Gastrocnemius medialis (tissue), 4 donors: ENCODE results near the gene GRIK1.

Experiments
- POLR2A ChIP-seq, 2 donors: fragments of 450-650 bp; IDR thresholded peaks; one replicate each; pipeline ENCODE4 v1.6.1; 2017; ENCODE audit warnings: antibody characterized with exemption in 2 of 2, mild to moderate bottlenecking in 2 of 2, moderate library complexity in 2 of 2
- TF ChIP-seq, protein P1 (sequence below), 5 experiments: fragments of 450-650 bp in 3 of 5; fragments of 200-600 bp in 2 of 5; sonication (generic) in 2 of 5; IDR thresholded peaks in 4 of 5; conservative IDR thresholded peaks in 1 of 5; 1 replicate in 4 of 5; 2 replicates in 1 of 5; pipeline ENCODE4 v1.5.1; 2016 to 2019; ENCODE audit warnings: antibody characterized with exemption in 5 of 5, mild to moderate bottlenecking in 3 of 5, moderate library complexity in 3 of 5

DNA sequence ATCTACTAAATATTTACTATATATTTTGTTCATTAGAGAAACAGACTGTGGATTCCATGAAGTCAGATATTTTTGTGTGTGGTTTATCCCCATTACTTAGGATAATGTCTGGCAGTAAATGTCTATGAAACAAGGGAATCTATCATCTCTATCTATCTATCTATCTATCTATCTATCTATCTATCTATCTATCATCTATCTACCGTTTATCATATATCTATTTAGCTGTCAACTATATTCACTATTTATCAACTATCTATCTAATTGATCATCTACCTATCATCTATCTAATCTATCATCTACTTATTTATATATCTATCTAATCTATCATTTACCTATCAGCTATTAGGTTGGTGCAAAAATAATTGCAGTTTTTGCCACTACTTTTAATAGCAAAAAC lies 255.7 kb downstream of the GRIK1 start:
- TF ChIP-seq, protein P1, sequence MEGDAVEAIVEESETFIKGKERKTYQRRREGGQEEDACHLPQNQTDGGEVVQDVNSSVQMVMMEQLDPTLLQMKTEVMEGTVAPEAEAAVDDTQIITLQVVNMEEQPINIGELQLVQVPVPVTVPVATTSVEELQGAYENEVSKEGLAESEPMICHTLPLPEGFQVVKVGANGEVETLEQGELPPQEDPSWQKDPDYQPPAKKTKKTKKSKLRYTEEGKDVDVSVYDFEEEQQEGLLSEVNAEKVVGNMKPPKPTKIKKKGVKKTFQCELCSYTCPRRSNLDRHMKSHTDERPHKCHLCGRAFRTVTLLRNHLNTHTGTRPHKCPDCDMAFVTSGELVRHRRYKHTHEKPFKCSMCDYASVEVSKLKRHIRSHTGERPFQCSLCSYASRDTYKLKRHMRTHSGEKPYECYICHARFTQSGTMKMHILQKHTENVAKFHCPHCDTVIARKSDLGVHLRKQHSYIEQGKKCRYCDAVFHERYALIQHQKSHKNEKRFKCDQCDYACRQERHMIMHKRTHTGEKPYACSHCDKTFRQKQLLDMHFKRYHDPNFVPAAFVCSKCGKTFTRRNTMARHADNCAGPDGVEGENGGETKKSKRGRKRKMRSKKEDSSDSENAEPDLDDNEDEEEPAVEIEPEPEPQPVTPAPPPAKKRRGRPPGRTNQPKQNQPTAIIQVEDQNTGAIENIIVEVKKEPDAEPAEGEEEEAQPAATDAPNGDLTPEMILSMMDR (IDR thresholded peaks at IDR 0.05 in 4 of 5, conservative IDR thresholded peaks at IDR 0.05 in 1 of 5), result no peak
- TF ChIP-seq POLR2A (IDR thresholded peaks at IDR 0.05), result no peak
